Mesenchymal stem cell (in vitro differentiated cells and primary cell): ENCODE results near the gene EFCC1.

Source experiments
- DNase-seq: peaks from one replicate; pipeline ENCODE4 v3.0.0-alpha.2; 2013
- H2AFZ ChIP-seq: one replicate; pipeline ENCODE4 v1.6.1; 2013; ENCODE audit warnings: low read depth, mild to moderate bottlenecking, control low read depth, inconsistent platforms, low read length, moderate library complexity
- H2AK5ac ChIP-seq: 2 replicates; pipeline ENCODE4 v1.6.1; 2013; ENCODE audit warnings: low read length, moderate library complexity, mild to moderate bottlenecking, inconsistent platforms; ENCODE audit not compliant: severe bottlenecking
- H2BK120ac ChIP-seq: one replicate; pipeline ENCODE4 v1.6.1; 2013; ENCODE audit warnings: low read depth, mild to moderate bottlenecking, inconsistent platforms, low read length, moderate library complexity
- H2BK12ac ChIP-seq, 2 experiments: one replicate each; pipeline ENCODE4 v1.6.1; 2013; ENCODE audit warnings: inconsistent platforms in 2 of 2, low read length in 2 of 2, mild to moderate bottlenecking in 2 of 2, moderate library complexity in 2 of 2, control low read depth in 1 of 2
- H2BK15ac ChIP-seq: one replicate; pipeline ENCODE4 v1.6.1; 2013; ENCODE audit warnings: mild to moderate bottlenecking, low read depth, inconsistent platforms; ENCODE audit not compliant: poor library complexity, severe bottlenecking
- H2BK5ac ChIP-seq: 2 replicates; pipeline ENCODE4 v1.6.1; 2013; ENCODE audit warnings: low read depth, mild to moderate bottlenecking, low read length, control low read depth, inconsistent platforms; ENCODE audit not compliant: poor library complexity, severe bottlenecking
- H3K14ac ChIP-seq, 2 experiments: one replicate each; pipeline ENCODE4 v1.6.1; 2013; ENCODE audit warnings: inconsistent platforms in 2 of 2, low read length in 2 of 2, control low read depth in 1 of 2, mild to moderate bottlenecking in 1 of 2, moderate library complexity in 1 of 2
- H3K18ac ChIP-seq, 2 experiments: one replicate each; pipeline ENCODE4 v1.6.1; 2013; ENCODE audit warnings: inconsistent platforms in 2 of 2, low read length in 2 of 2, control low read depth in 1 of 2, low read depth in 1 of 2, mild to moderate bottlenecking in 1 of 2
- H3K23ac ChIP-seq, 2 experiments: one replicate each; pipeline ENCODE4 v1.6.1; 2013; ENCODE audit warnings: inconsistent platforms in 2 of 2, low read length in 2 of 2, mild to moderate bottlenecking in 2 of 2, moderate library complexity in 2 of 2, control low read depth in 1 of 2
- H3K27ac ChIP-seq: 2 replicates; pipeline ENCODE4 v1.5.1; 2013; ENCODE audit warnings: mild to moderate bottlenecking, moderate library complexity, low read length, control low read depth, inconsistent platforms; ENCODE audit not compliant: poor library complexity, severe bottlenecking
- H3K27me3 ChIP-seq, 2 experiments: 2 replicates each; pipeline versions ENCODE4 v1.6.1 to v1.7.0; 2013; ENCODE audit warnings: low read length in 2 of 2, mild to moderate bottlenecking in 2 of 2, moderate library complexity in 2 of 2, control low read depth in 1 of 2, inconsistent platforms in 1 of 2; ENCODE audit not compliant: control insufficient read depth in 1 of 2, insufficient read depth in 1 of 2
- H3K36me3 ChIP-seq, 2 experiments: 2 replicates each; pipeline versions ENCODE4 v1.6.1 to v1.7.0; 2013; ENCODE audit warnings: low read length in 2 of 2, control low read depth in 1 of 2, inconsistent platforms in 1 of 2, low read depth in 1 of 2, mild to moderate bottlenecking in 1 of 2; ENCODE audit not compliant: insufficient read depth in 2 of 2, control insufficient read depth in 1 of 2
- H3K4ac ChIP-seq, 2 experiments: one replicate each; pipeline ENCODE4 v1.6.1; 2013; ENCODE audit warnings: inconsistent platforms in 2 of 2, low read length in 2 of 2, mild to moderate bottlenecking in 2 of 2, moderate library complexity in 2 of 2, control low read depth in 1 of 2, low read depth in 1 of 2
- H3K4me1 ChIP-seq: 2 replicates; pipeline ENCODE4 v1.6.1; 2013; ENCODE audit warnings: low read depth, low read length, control low read depth; ENCODE audit not compliant: control insufficient read depth, insufficient read depth
- H3K4me2 ChIP-seq: 2 replicates; pipeline ENCODE4 v1.6.1; 2013; ENCODE audit warnings: low read length, mild to moderate bottlenecking, inconsistent platforms; ENCODE audit not compliant: poor library complexity, severe bottlenecking
- H3K4me3 ChIP-seq, 2 experiments: 2 replicates each; pipeline versions ENCODE4 v1.5.1 to v1.7.0; 2013; ENCODE audit warnings: low read length in 2 of 2, mild to moderate bottlenecking in 2 of 2, control low read depth in 1 of 2, low read depth in 1 of 2; ENCODE audit not compliant: insufficient read depth in 1 of 2
- H3K79me1 ChIP-seq: replicated peaks from 2 replicates; pipeline ENCODE4 v1.6.1; 2013; ENCODE audit warnings: mild to moderate bottlenecking, control low read depth, low read length, inconsistent platforms; ENCODE audit not compliant: poor library complexity, severe bottlenecking
- H3K9ac ChIP-seq: 2 replicates; pipeline ENCODE4 v1.7.0; 2013; ENCODE audit warnings: mild to moderate bottlenecking, low read length, moderate library complexity
- H3K9me3 ChIP-seq: 2 replicates; pipeline ENCODE4 v1.7.0; 2013; ENCODE audit warnings: mild to moderate bottlenecking, low read length; ENCODE audit not compliant: control insufficient read depth
- H4K8ac ChIP-seq: one replicate; pipeline ENCODE4 v1.6.1; 2013; ENCODE audit warnings: inconsistent platforms, mild to moderate bottlenecking, low read length, moderate library complexity
- H4K91ac ChIP-seq: one replicate; pipeline ENCODE4 v1.6.1; 2013; ENCODE audit warnings: mild to moderate bottlenecking, low read length, inconsistent platforms
- WGBS: methylation state at CpG from one replicate; pipeline ENCODE4 v1.1.7; 2013; ENCODE audit warnings: mixed read lengths; 5-methylcytosine and 5-hydroxymethylcytosine counted together

Gene EFCC1

DNA sequence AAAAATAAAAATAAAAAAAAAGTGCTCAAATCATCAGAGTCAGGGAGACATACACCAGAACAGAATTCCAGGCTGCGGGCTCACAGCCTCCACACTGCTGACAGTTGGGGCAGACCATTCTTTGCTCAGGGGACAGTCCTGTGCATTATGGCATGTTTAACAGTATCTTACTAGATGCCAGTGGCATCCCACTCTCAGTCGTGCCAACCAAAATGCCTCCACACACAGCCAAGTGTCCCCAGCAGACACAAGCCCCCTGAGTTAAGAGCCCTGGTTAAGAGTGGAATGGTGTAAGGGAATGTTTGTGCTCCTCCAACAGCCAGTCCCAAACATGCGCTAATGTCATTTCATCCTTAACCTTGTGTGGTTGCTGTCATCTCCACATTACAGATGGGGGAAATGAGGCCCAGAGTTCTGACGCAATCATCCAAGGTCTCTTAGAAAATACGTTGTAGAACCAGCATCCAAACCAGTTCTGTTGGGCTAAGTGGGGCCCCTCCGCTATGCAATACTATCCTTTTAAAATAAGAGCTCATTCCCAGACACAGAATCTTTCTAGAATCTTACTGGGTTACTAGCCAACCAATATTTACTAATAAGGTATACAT, 33.3 kb upstream of the EFCC1 start:
- Histone ChIP-seq H3K79me1 (no peaks in the 10 kb centered on the region), H4K91ac (no peak overlapping the region), H3K9me3 (no peaks in the 10 kb centered on the region), H3K9ac (no peak overlapping the region), H3K4me1 (no peaks in the 10 kb centered on the region), H2BK12ac (no peak overlapping the region), H3K14ac (no peak overlapping the region), H3K27me3 (peaks cover 16 to 36% of the 10 kb centered on the region in 2 experiments), H3K4me3 (no peak overlapping the region), H4K8ac (no peak overlapping the region), H3K27ac (no peak overlapping the region), H2AK5ac (no peak overlapping the region), H3K18ac (no peak overlapping the region), H3K4me2 (no peak overlapping the region), H3K23ac (no peak overlapping the region), H3K36me3 (no peaks in the 10 kb centered on the region), H2AFZ (no peak overlapping the region), H2BK15ac (no peak overlapping the region), H3K4ac (no peak overlapping the region), H2BK5ac (no peak overlapping the region), H2BK120ac (no peak overlapping the region)
- no peak for DNase-seq
- WGBS, result 83% methylated on average over 5 of the region's 6 CpGs

- no peaks in the 10 kb centered on the region for H3K79me1 ChIP-seq
Measured at GRCh38 chr3:128969993-128970739, 30.9 kb upstream of the EFCC1 start.

DNA sequence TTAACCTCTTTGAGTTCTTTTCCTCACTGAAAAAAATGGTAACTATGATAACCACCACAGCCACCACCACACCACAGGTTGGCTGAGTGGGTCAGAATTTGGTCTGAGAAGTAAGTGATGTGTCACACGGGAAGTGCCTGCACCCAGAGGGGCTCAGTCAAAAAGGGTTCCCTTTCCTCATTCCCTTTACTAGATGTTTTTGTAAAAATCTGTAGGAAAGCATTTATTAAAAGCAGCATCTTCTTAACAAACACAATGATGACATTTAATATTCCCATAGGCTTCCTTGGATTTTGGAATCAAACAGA, 30.4 kb upstream of the EFCC1 start:
- Histone ChIP-seq H2BK12ac (peak overlapping the region in 1 of 2 experiments; percentile 69), H3K36me3 (no peaks in the 10 kb centered on the region), H2AFZ (no peak overlapping the region), H3K23ac (no peak overlapping the region), H3K79me1 (no peaks in the 10 kb centered on the region), H3K14ac (no peak overlapping the region), H3K18ac (no peak overlapping the region), H2AK5ac (no peak overlapping the region), H3K4me2 (no peak overlapping the region), H2BK15ac (no peak overlapping the region), H3K4me1 (peaks cover 1% of the 10 kb centered on the region), H3K4ac (peak overlapping the region in 1 of 2 experiments; percentile 73), H2BK120ac (no peak overlapping the region), H4K91ac (no peak overlapping the region), H3K9ac (peak overlapping the region; percentile 56), H2BK5ac (no peak overlapping the region), H4K8ac (no peak overlapping the region), H3K27me3 (peaks cover 16 to 34% of the 10 kb centered on the region in 2 experiments), H3K4me3 (no peak overlapping the region), H3K9me3 (no peaks in the 10 kb centered on the region), H3K27ac (no peak overlapping the region)
- no CpG with 5 or more reads among the region's 1 CpG for WGBS
- peak; percentile 38 for DNase-seq

More at GRCh38 chr3:128969993-128970739, 30.9 kb upstream of the EFCC1 start:
- Histone ChIP-seq H3K4me2 (no peak overlapping the region), H3K14ac (no peak overlapping the region), H4K8ac (no peak overlapping the region), H3K36me3 (no peaks in the 10 kb centered on the region), H3K18ac (no peak overlapping the region), H2BK120ac (no peak overlapping the region), H3K9ac (peak overlapping the region; percentile 56), H2BK5ac (no peak overlapping the region), H3K27me3 (peaks cover 16 to 38% of the 10 kb centered on the region in 2 experiments), H4K91ac (no peak overlapping the region), H3K4me1 (peaks cover 1% of the 10 kb centered on the region), H3K27ac (no peak overlapping the region), H3K9me3 (no peaks in the 10 kb centered on the region), H2BK12ac (no peak overlapping the region), H2AFZ (no peak overlapping the region), H2AK5ac (no peak overlapping the region), H3K4ac (no peak overlapping the region), H3K4me3 (no peak overlapping the region), H2BK15ac (no peak overlapping the region), H3K23ac (no peak overlapping the region)
- DNase-seq, result peak; percentile 54
- WGBS, result 25% methylated on average over 9 of the region's 12 CpGs

GRCh38 chr3:128971421-128972100, 29.5 kb upstream of the EFCC1 start:
- no peak overlapping the region for H4K91ac ChIP-seq

More at GRCh38 chr3:128971421-128972100, 29.5 kb upstream of the EFCC1 start:
- H3K4me2 ChIP-seq, result no peak overlapping the region
- H3K4me1 ChIP-seq, result peaks cover 1% of the 10 kb centered on the region
- peak overlapping the region in 1 of 2 experiments; percentile 95 for H3K18ac ChIP-seq
- no peaks in the 10 kb centered on the region for H3K79me1 ChIP-seq
- H2BK120ac ChIP-seq, result no peak overlapping the region
- peak overlapping the region; percentile 56 for H3K9ac ChIP-seq
- H3K4ac ChIP-seq, result no peak overlapping the region
- no peak overlapping the region for H2BK5ac ChIP-seq
- 91% methylated on average over 5 of the region's 6 CpGs for WGBS
- no peak overlapping the region for H3K14ac ChIP-seq
- H2BK12ac ChIP-seq, result peak overlapping the region in 1 of 2 experiments; percentile 69
- H3K23ac ChIP-seq, result no peak overlapping the region
- H4K8ac ChIP-seq, result no peak overlapping the region
- H3K27me3 ChIP-seq, result peaks cover 16 to 28% of the 10 kb centered on the region in 2 experiments
- H3K36me3 ChIP-seq, result no peaks in the 10 kb centered on the region
- no peak overlapping the region for H3K4me3 ChIP-seq
- H2BK15ac ChIP-seq, result no peak overlapping the region
- H2AK5ac ChIP-seq, result no peak overlapping the region
- H3K9me3 ChIP-seq, result no peaks in the 10 kb centered on the region
- H2AFZ ChIP-seq, result no peak overlapping the region
- DNase-seq, result peak; percentile 85
- no peak overlapping the region for H3K27ac ChIP-seq
